Activated CD8-positive, alpha-beta T cell treated with anti-CD3 and anti-CD28 coated beads for 36 hours (primary cell): ENCODE results near the gene SRP68. TPM values are rescaled to one million over a fixed set of nuclear protein-coding genes. Genes with fewer than 3 reads are reported as not detected.
"Not testable (repeated sequence)": the region's sequence is repeated elsewhere in the genome, so short reads cannot be mapped to it uniquely, and the experiment has no call there.

Source experiments
- ATAC-seq: fragments of 200-7000 bp; cut with Tn5 transposase; one replicate; pipeline ENCODE4 v1.10.0; 2021; ENCODE audit warnings: mild to moderate bottlenecking, moderate library complexity
- CTCF ChIA-PET: fragments of 350-600 bp; sonication (Branson Sonifier 250); formaldehyde crosslinking; loops from one replicate; lab custom pipeline; 2021; ENCODE audit warnings: antibody characterized with exemption; lab: Charles Lee
- POLR2A ChIA-PET: fragments of 350-600 bp; sonication (Branson Sonifier 250); formaldehyde crosslinking; loops from one replicate; lab custom pipeline; 2021; ENCODE audit warnings: antibody characterized with exemption; lab: Charles Lee
- DNase-seq: peaks from one replicate; pipeline ENCODE4 v3.0.0-alpha.2; 2020
- H3K27ac Mint-ChIP-seq: one replicate; pipeline ENCODE4 v1.8.0; 2021; ENCODE audit warnings: mild to moderate bottlenecking, mixed read lengths
- H3K27me3 Mint-ChIP-seq: one replicate; pipeline ENCODE4 v1.8.0; 2021; ENCODE audit warnings: mixed read lengths
- H3K36me3 Mint-ChIP-seq: one replicate; pipeline ENCODE4 v1.8.0; 2021; ENCODE audit warnings: low read depth, mixed read lengths
- H3K4me1 Mint-ChIP-seq: one replicate; pipeline ENCODE4 v1.8.0; 2021; ENCODE audit warnings: low read depth, mixed read lengths
- H3K4me3 Mint-ChIP-seq: one replicate; pipeline ENCODE4 v1.8.0; 2021; ENCODE audit warnings: mild to moderate bottlenecking, moderate library complexity, mixed read lengths
- H3K9me3 Mint-ChIP-seq: one replicate; pipeline ENCODE4 v1.8.0; 2021; ENCODE audit warnings: mixed read lengths
- CTCF ChIP-seq: fragments of 200-600 bp; IDR thresholded peaks from one replicate; pipeline ENCODE4 v1.8.0; 2022; ENCODE audit warnings: antibody characterized with exemption, mild to moderate bottlenecking
- intact Hi-C: fragments of 100-400 bp; cut with micrococcal nuclease; formaldehyde crosslinking; loops from one replicate; pipeline ENCODE4 v1.10.0; 2022
- total RNA-seq, 2 experiments: library from RNA; stranded (reverse); gene quantifications; one replicate each; pipeline ENCODE4 v1.2.3, GENCODE V29; 2021

The SRP68 gene
- total RNA-seq, 2 experiments from 2014 or later, result 132 to 135 TPM

GRCh38 chr17:76071531-76072147 lies 678 bp downstream of the SRP68 start:
- Mint-ChIP-seq H3K4me3 (peak overlapping the region; percentile 92), H3K36me3 (peaks cover 20% of the 10 kb centered on the region), H3K9me3 (no peaks in the 10 kb centered on the region), H3K27ac (peak overlapping the region; percentile 99), H3K4me1 (peaks cover 39% of the 10 kb centered on the region), H3K27me3 (peaks cover 24% of the 10 kb centered on the region)
- intact Hi-C loops, result no loop called here
- ChIA-PET POLR2A (interaction anchor here (0.8 to 2.1 kb wide), 14 partner anchors 8 to 428 kb away, joined by 3 to 10 read pairs (median 3); partner anchors contain the start of gene EXOC7), CTCF (interaction anchor here (0.9 to 1.4 kb wide), 4 partner anchors 38 to 197 kb away, joined by 3 to 10 read pairs (median 4); no protein-coding TSS in a partner anchor)
- DNase-seq, result peak; percentile 44
- peak; percentile 67 for ATAC-seq
- no peak for TF ChIP-seq CTCF

GRCh38 chr17:76065775-76066174 lies 6.5 kb downstream of the SRP68 start:
- H3K36me3 Mint-ChIP-seq, result peaks cover 54% of the 10 kb centered on the region
- H3K27ac Mint-ChIP-seq, result peak overlapping the region; percentile 66
- no peak overlapping the region for H3K4me3 Mint-ChIP-seq
- TF ChIP-seq CTCF, result no peak
- ChIA-PET POLR2A (interaction anchor here (1.8 to 2.6 kb wide), 2 partner anchors 9 to 52 kb away, joined by 4 to 16 read pairs; no protein-coding TSS in a partner anchor), CTCF (interaction anchor here (1.0 to 1.8 kb wide), 3 partner anchors 12 to 60 kb away, joined by 3 to 4 read pairs (median 4); no protein-coding TSS in a partner anchor)
- no peaks in the 10 kb centered on the region for H3K9me3 Mint-ChIP-seq
- intact Hi-C loops, result no loop called here
- ATAC-seq, result no peak
- H3K27me3 Mint-ChIP-seq, result no peaks in the 10 kb centered on the region
- no peak for DNase-seq
- H3K4me1 Mint-ChIP-seq, result peaks cover 32% of the 10 kb centered on the region

GRCh38 chr17:76063875-76064546 lies 8.3 kb downstream of the SRP68 start:
- TF ChIP-seq CTCF, result no peak
- DNase-seq (peak; percentile 61), ATAC-seq (peak; percentile 75)
- Mint-ChIP-seq H3K4me3 (peak overlapping the region; percentile 9), H3K27me3 (no peaks in the 10 kb centered on the region), H3K27ac (peak overlapping the region; percentile 51), H3K36me3 (peaks cover 58% of the 10 kb centered on the region), H3K4me1 (peaks cover 23% of the 10 kb centered on the region), H3K9me3 (no peaks in the 10 kb centered on the region)
- ChIA-PET POLR2A (interaction anchor here (0.7 to 1.7 kb wide), 7 partner anchors 11 to 289 kb away, joined by 3 to 6 read pairs (median 4); partner anchors contain the start of gene PRPSAP1), CTCF (interaction anchor here (0.7 to 1.7 kb wide), 11 partner anchors 11 to 321 kb away, joined by 3 to 14 read pairs (median 3); no protein-coding TSS in a partner anchor)
- intact Hi-C loops, result no loop called here

- H3K4me3 Mint-ChIP-seq, H3K27me3 Mint-ChIP-seq, intact Hi-C loops, H3K4me1 Mint-ChIP-seq, DNase-seq, H3K9me3 Mint-ChIP-seq, H3K27ac Mint-ChIP-seq, ATAC-seq: not testable (repeated sequence)
- H3K36me3 Mint-ChIP-seq, result peaks cover 56% of the 10 kb centered on the region
- ChIA-PET POLR2A (interaction anchor here (3.2 kb wide), 1 partner anchor 8 kb away, joined by 16 read pairs; no protein-coding TSS in a partner anchor), CTCF (interaction anchor here (1.0 to 1.7 kb wide), 2 partner anchors 44 to 59 kb away, joined by 3 to 5 read pairs; no protein-coding TSS in a partner anchor)
Measured at GRCh38 chr17:76058264-76058663, 14.1 kb downstream of the SRP68 start.

GRCh38 chr17:76056882-76057281 lies 15.4 kb downstream of the SRP68 start:
- ChIA-PET POLR2A (interaction anchor here (1.0 to 3.2 kb wide), 4 partner anchors 9 to 21 kb away, joined by 3 to 16 read pairs (median 4); no protein-coding TSS in a partner anchor), CTCF (interaction anchor here (0.9 to 1.5 kb wide), 4 partner anchors 11 to 341 kb away, joined by 3 to 8 read pairs (median 3); no protein-coding TSS in a partner anchor)
- Mint-ChIP-seq H3K36me3 (peaks cover 54% of the 10 kb centered on the region), H3K4me3 (no peak overlapping the region), H3K4me1 (peaks cover 9% of the 10 kb centered on the region), H3K27me3 (no peaks in the 10 kb centered on the region), H3K9me3 (no peaks in the 10 kb centered on the region), H3K27ac (no peak overlapping the region)
- ATAC-seq (no peak), DNase-seq (no peak)
- TF ChIP-seq CTCF, result no peak
- intact Hi-C loops, result no loop called here
